T-helper 17 cell (primary cell): Measurements from ENCODE around the gene DND1. TPM values are rescaled to one million over a fixed set of nuclear protein-coding genes. Genes with fewer than 3 reads are reported as not detected.
"Not testable (repeated sequence)": the region's sequence is repeated elsewhere in the genome, so short reads cannot be mapped to it uniquely, and the experiment has no call there.

Source experiments
- ATAC-seq: fragments of 150-1000 bp; cut with Tn5 transposase; 2 replicates; pipeline ENCODE4 v1.10.0; 2021; ENCODE audit warnings: mild to moderate bottlenecking, moderate library complexity
- DNase-seq, 3 donors: peaks; one replicate each; pipeline versions ENCODE4 v3.0.0 to v3.0.0-alpha.2; 2020 to 2021
- H3K9me3 ChIP-seq: one replicate; pipeline ENCODE4 v1.7.0; 2013; ENCODE audit warnings: low read length, mild to moderate bottlenecking; ENCODE audit not compliant: control insufficient read depth, poor library complexity, severe bottlenecking
- H3K27ac Mint-ChIP-seq: one replicate; pipeline ENCODE4 v1.8.0; 2022; ENCODE audit warnings: mild to moderate bottlenecking, moderate library complexity, mixed read lengths
- H3K27me3 Mint-ChIP-seq: one replicate; pipeline ENCODE4 v1.8.0; 2022; ENCODE audit warnings: mixed read lengths
- H3K36me3 Mint-ChIP-seq: one replicate; pipeline ENCODE4 v1.8.0; 2022; ENCODE audit warnings: low read depth, mixed read lengths
- H3K4me1 Mint-ChIP-seq: one replicate; pipeline ENCODE4 v1.8.0; 2022; ENCODE audit warnings: mild to moderate bottlenecking, mixed read lengths
- H3K4me3 Mint-ChIP-seq: one replicate; pipeline ENCODE4 v1.8.0; 2022; ENCODE audit warnings: mild to moderate bottlenecking, moderate library complexity, mixed read lengths
- total RNA-seq, 4 donors: library from RNA in 2 of 4; stranded (reverse) in 2 of 4; gene quantifications; one replicate each; pipeline ENCODE4 v1.2.3 and lab custom pipeline; 2022 to 2026

DND1 gene
- total RNA-seq, 2 donors from 2014 or later: 1.2 to 1.9 TPM

DNA sequence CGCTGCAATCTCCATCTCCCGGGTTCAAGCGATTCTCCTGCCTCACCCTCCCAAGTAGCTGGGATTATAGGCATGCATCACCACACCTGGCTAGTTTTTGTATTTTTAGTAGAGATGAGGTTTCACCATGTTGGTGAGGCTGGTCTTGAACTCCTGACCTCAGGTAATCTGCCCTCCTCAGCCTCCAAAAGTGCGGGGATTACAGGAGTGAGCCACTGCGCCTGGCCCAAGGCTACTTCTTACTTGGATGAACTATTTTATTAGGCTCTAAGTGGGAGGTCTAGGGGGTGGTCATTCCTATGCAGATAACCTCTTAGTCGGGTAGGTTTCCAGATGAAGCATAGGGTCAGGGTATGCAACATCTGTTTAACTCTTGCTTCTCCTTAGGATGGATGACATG is 13.0 kb downstream of the DND1 start:
- H3K4me1 Mint-ChIP-seq: peaks cover 15% of the 10 kb centered on the region
- H3K9me3 ChIP-seq, H3K27me3 Mint-ChIP-seq, H3K4me3 Mint-ChIP-seq, ATAC-seq, DNase-seq: not testable (repeated sequence)
- peaks cover 15% of the 10 kb centered on the region for H3K36me3 Mint-ChIP-seq
- peak overlapping the region; percentile 3 for H3K27ac Mint-ChIP-seq

DNA sequence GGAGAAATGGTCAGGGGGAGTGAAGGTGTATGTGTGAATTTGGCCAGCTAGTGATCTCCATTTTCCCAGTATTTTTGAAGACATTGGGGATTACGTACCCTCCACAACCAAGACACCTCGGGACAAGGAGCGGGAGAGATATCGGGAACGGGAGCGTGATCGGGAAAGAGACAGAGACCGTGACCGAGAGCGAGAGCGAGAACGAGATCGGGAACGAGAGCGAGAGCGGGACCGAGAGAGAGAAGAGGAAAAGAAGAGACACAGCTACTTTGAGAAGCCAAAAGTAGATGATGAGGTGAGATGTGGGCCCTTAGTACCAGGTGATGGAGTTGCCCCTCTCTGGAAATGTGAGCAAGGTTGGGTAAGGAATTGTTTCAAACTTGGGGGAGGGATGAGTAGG is 14.5 kb downstream of the DND1 start:
- H3K4me1 Mint-ChIP-seq: peaks cover 12% of the 10 kb centered on the region
- H3K27me3 Mint-ChIP-seq: no peaks in the 10 kb centered on the region
- no peak for ATAC-seq
- H3K27ac Mint-ChIP-seq: peak overlapping the region; percentile 78
- H3K4me3 Mint-ChIP-seq: no peak overlapping the region
- H3K36me3 Mint-ChIP-seq: peaks cover 14% of the 10 kb centered on the region
- no peaks in the 10 kb centered on the region for H3K9me3 ChIP-seq
- DNase-seq: no peak

DNA sequence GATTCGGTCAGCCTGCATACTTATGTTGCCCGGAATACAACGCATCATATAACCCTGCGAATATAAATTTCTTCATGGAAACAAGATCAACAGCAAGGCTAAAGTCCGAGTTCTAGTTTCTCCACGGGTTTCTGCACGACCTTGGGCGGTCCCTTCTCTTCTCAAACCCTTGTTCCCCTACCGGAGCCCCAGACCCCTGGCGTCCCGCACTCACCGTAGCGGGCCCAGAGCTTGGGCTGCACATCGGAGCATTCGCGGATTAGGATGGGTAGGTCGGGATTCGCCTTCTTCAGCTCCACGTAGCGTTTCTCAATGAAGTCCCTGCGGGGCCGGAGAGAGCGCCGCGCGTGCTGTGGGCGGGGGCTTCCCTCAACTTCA is 26.3 kb downstream of the DND1 start:
- no peaks in the 10 kb centered on the region for H3K27me3 Mint-ChIP-seq
- peaks cover 7% of the 10 kb centered on the region for H3K36me3 Mint-ChIP-seq
- peak overlapping the region; percentile 99 for H3K27ac Mint-ChIP-seq
- no peaks in the 10 kb centered on the region for H3K9me3 ChIP-seq
- DNase-seq (no peak), ATAC-seq (no peak)
- H3K4me3 Mint-ChIP-seq: peak overlapping the region; percentile 99
- H3K4me1 Mint-ChIP-seq: peaks cover 33% of the 10 kb centered on the region

DNA sequence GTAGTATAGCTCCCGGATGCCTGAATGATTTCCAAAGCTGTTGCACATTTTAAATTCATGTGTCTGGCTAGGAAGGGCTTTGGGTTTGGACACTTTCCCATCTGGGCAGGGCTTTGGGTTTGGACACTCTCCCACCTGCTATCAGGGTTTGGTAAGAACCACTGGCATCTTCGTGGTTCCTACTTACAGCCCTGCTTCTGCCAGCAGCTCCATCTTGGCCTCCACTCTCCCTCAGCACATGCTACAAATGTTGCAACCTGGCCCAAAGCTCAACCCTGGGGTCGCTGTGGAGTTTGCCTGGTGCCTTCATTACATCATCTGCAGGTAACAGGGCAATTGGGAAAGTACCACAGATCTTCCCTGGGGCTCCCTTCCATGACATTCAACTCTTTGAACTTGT is 30.7 kb downstream of the DND1 start:
- Mint-ChIP-seq H3K27ac (peak overlapping the region; percentile 29), H3K36me3 (peaks cover under 1% of the 10 kb centered on the region), H3K4me1 (peaks cover 40% of the 10 kb centered on the region), H3K27me3 (no peaks in the 10 kb centered on the region), H3K4me3 (peak overlapping the region; percentile 7)
- H3K9me3 ChIP-seq: no peaks in the 10 kb centered on the region
- DNase-seq: no peak
- ATAC-seq: no peak

DNA sequence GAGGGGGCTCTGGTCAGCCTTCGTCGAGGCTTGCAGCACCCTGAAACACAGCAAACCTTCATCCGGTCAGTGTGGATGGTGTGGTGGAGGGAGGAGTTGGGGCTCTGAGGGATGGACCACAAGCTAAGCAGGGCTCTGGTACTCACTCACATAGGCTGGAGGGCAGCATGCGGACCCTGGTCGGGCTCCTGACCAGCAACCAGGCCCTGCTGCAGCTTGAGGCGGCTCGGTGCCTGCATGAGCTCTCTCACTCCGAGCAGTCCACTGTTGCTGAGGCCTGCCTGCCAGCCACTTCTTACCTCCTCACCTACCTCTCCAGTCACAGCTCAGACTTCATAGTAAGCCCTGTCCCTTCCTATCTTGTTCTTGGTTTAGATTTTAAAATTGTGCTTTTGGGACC is 31.7 kb downstream of the DND1 start:
- DNase-seq (no peak), ATAC-seq (no peak)
- Mint-ChIP-seq H3K36me3 (no peaks in the 10 kb centered on the region), H3K4me1 (peaks cover 40% of the 10 kb centered on the region), H3K4me3 (no peak overlapping the region), H3K27ac (peak overlapping the region; percentile 77), H3K27me3 (no peaks in the 10 kb centered on the region)
- H3K9me3 ChIP-seq: no peaks in the 10 kb centered on the region

DNA sequence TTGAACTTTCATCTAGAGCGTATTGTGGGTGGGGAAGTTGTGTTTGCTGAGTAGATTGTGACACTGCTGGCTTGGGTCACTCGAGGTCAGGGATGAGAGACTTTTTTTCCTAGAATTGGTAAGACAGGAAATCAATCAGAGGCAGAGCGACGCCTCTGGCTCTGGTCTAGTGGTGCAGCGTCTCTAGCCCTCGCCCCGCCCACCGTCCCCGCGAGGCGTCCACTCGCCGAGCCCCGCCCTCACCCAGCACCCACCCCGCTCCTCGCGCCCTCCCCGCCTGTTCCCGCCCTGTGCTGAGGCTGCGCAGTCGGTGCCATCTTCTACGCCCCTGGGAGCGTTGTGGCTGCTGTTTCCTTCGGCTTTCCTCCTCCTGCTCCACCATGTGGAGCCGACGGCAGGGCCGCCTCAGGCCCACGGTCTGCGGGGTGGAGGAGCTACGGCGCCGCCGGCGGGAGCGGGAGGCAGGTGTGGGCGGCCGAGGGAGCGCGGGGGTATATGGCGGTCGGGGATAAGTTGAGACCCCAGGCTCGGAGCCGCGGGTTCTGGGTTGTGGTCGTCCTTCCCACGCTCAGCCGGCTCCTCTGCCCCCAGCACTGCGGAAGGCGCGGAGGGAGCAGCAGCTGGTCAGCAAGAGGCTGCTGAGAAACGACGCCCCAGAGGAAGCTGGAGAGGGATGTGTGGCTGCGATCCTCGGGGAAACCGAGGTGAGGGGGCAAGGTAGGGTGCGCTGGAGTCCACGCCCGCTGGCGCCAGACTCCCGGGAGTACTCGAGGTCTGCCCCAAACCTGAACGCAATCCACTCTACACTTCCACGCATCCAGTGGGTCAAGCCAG is 34.0 kb downstream of the DND1 start, which contains the start of gene TMCO6:
Gene TMCO6, plus strand, starts transcription at position 304 of the 834 bp plus-strand sequence. Its CDS starts 77 bp downstream, at position 381.
- H3K9me3 ChIP-seq: no peaks in the 10 kb centered on the region
- Mint-ChIP-seq H3K27ac (peak within 1 kb of the TSS; percentile 97), H3K4me1 (peaks cover 33% of the 10 kb centered on the region), H3K36me3 (no peaks in the 10 kb centered on the region), H3K27me3 (no peaks in the 10 kb centered on the region), H3K4me3 (peak within 1 kb of the TSS; percentile 94)
- DNase-seq: peak; percentile 91 to 99 (median 97)
- peak; percentile 99 for ATAC-seq

DNA sequence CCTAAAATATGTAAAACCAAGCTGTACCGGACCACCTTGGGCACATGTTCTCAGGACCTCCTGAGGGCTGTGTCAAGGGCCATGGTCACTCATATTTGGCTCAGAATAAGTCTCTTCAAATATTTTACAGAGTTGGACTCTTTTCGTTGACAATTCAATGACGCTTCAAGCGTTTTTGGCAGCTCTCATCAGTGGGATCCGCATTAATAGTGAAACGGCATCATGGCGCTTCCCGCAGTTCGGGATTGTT is 34.6 kb downstream of the DND1 start:
- not testable (repeated sequence) for DNase-seq, H3K36me3 Mint-ChIP-seq, H3K27me3 Mint-ChIP-seq, H3K9me3 ChIP-seq
- peak overlapping the region; percentile 94 for H3K4me3 Mint-ChIP-seq
- ATAC-seq: peak; percentile 1
- peak overlapping the region; percentile 97 for H3K27ac Mint-ChIP-seq
- H3K4me1 Mint-ChIP-seq: peaks cover 34% of the 10 kb centered on the region

DNA sequence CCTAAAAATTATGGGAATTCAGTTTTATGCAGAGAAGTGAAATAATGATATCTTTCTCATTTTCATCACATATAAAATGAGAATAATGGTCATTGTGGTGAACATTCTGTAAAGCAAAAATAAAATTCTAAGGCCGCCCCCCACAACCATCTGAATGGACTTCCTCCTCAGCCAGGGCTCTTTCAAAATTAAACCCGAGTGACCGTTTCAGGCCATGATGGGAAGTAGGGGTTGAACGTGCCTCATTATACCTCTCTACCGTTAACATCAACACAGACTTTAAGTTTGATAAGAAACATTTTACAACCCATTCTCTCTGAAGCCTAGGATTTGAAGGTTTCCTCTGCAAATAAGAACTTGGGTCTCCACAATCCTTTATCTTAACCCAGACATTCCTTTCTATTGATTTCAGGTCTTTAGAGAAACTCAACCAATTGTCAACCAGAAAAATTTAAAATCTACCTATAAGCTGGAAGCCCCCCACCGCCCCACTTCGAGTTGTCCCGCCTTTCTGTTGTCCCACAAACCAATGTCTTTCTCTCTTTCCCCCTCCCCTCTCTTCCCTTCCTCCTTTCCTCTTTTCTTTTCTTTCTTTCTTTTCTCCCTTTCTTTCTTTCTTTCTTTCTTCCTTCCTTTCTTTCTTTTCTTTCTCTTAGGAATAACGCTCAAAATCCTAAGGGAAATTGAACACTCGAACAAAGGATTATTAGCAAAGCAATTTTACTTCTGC is 35.8 kb downstream of the DND1 start:
- ATAC-seq (no peak), DNase-seq (no peak)
- Mint-ChIP-seq H3K4me1 (peaks cover 43% of the 10 kb centered on the region), H3K27ac (peak overlapping the region; percentile 57), H3K36me3 (no peaks in the 10 kb centered on the region), H3K4me3 (peak overlapping the region; percentile 67), H3K27me3 (no peaks in the 10 kb centered on the region)
- no peaks in the 10 kb centered on the region for H3K9me3 ChIP-seq

DNA sequence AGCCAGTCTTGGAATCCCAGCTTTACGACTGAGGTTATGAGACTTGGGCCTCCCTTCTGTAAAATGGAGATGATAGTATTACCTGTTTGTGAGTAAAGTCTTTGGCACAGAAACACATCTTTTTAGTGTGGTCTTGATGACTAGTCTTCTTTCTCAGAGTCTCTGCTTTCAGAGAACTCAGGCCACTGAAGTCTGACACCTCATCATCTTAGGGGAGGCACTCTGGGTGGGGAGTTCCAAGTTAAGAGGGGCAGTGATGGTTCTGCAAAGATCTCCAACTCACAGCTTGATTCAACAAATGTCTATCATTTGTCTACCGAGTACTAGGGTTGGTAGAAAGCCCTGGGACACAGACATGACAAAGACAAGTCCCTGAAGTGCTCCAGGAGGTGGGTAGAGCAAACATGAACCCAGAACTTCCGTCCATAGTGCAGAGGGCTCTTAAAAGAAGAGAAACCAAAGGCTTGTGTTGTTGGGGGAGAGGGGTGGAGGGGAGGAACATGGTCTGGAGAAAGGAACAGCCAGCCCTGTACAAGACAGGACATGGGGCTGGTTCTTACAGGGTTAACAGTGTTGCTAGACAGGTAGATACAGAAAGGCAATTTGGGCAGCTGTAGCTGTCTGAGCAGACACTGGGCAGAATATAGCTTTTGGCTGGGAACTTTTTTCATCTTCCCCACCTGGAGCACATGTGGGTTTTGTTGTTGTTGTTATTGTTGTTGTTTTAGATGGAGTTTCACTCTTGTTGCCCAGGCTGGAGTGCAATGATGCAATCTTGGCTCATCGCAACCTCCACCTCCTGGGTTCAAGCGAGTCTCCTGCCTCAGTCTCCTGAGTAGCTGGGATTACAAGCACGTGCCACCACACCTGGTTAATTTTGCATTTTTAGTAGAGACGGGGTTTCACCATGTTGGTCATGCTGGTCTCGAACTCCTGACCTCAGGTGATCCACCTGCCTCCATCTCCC is 37.8 kb downstream of the DND1 start:
- ATAC-seq: no peak
- Mint-ChIP-seq H3K36me3 (peaks cover 3% of the 10 kb centered on the region), H3K27ac (peak overlapping the region; percentile 11), H3K4me1 (peaks cover 42% of the 10 kb centered on the region), H3K4me3 (no peak overlapping the region), H3K27me3 (peaks cover 6% of the 10 kb centered on the region)
- no peaks in the 10 kb centered on the region for H3K9me3 ChIP-seq
- no peak for DNase-seq

DNA sequence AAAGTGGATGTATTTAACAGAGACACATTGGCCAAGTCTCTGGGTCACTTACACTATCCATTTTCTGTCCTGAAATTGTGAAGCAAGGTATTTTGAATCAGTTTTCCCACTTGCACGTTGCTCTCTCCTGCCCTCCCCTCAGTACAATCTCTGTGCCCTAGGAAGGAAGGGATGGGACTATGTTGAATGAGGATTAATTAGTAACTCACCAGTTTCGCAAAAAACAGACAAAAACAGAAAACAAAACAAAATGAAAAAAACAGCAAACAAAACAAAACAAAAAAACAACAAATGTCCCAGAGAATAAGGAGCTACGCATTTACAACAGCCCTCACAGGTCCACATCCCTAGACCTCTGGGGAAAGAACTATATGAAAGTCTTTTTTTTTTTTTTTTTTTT is 39.3 kb downstream of the DND1 start:
- H3K36me3 Mint-ChIP-seq: peaks cover 3% of the 10 kb centered on the region
- H3K9me3 ChIP-seq: no peaks in the 10 kb centered on the region
- H3K4me3 Mint-ChIP-seq: no peak overlapping the region
- peak overlapping the region; percentile 11 for H3K27ac Mint-ChIP-seq
- no peak for DNase-seq
- no peak for ATAC-seq
- H3K27me3 Mint-ChIP-seq: peaks cover 6% of the 10 kb centered on the region
- peaks cover 36% of the 10 kb centered on the region for H3K4me1 Mint-ChIP-seq

DNA sequence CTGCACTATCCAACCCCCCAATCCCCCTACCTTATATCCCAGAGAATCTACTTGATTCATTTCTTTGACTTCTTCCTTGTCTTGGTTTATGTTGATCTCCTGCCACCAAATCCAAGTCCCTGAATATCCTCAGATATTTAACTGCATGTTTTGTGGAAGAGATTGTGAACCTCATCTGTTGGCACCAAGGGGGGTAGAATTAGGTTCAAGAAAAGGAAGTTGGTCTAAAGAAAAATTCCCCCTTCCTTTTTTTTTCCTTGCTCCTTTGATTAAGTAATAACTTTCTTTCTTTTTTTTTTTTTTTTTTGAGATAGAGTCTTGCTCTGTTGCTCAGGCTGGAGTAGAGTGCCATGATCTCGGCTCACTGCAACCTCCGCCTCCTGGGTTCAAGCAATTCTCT is 39.9 kb downstream of the DND1 start:
- H3K27me3 Mint-ChIP-seq: peaks cover 7% of the 10 kb centered on the region
- no peaks in the 10 kb centered on the region for H3K9me3 ChIP-seq
- peaks cover 30% of the 10 kb centered on the region for H3K4me1 Mint-ChIP-seq
- H3K36me3 Mint-ChIP-seq: peaks cover 3% of the 10 kb centered on the region
- no peak for ATAC-seq
- peak overlapping the region; percentile 92 for H3K4me3 Mint-ChIP-seq
- no peak for DNase-seq
- peak overlapping the region; percentile 86 for H3K27ac Mint-ChIP-seq

DNA sequence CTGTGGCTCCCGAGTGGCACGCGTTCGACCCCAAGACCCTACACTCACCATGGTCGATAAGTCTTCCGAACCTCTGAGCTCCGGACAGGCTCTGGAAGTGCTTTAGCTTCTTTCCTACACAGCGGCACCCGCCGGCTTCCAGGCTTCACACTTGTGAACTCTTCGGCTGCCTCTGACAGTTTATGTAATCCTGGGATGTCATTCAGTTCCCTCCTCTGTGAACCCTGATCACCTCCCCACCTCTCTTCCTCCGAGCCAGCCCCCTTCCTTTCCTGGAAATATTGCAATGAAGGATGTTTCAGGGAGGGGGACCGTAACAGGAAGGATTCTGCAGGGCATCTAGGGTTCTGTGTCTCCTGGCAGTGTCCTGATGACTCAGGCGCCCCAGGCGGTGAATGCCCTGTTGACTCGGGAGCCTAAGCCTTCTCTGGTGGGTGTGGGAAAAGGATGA is 40.3 kb downstream of the DND1 start, which contains the start of gene CD14:
Gene CD14, minus strand, starts transcription at position 155 of the 451 bp plus-strand sequence. Its CDS starts 104 bp downstream, at position 51.
- ATAC-seq (peak; percentile 15), DNase-seq (no peak)
- peak within 1 kb of the TSS; percentile 86 for H3K27ac Mint-ChIP-seq
- H3K4me1 Mint-ChIP-seq: peaks cover 28% of the 10 kb centered on the region
- peaks cover 10% of the 10 kb centered on the region for H3K27me3 Mint-ChIP-seq
- H3K9me3 ChIP-seq: no peaks in the 10 kb centered on the region
- H3K4me3 Mint-ChIP-seq: peak within 1 kb of the TSS; percentile 92
- H3K36me3 Mint-ChIP-seq: peaks cover 3% of the 10 kb centered on the region
